SW 1271 (cell line): ENCODE measurements around the gene LBHD1.
A peak's percentile ranks its signal among the peaks of the same experiment; 100 is the strongest.
"Not testable (repeated sequence)": the region's sequence is repeated elsewhere in the genome, so short reads cannot be mapped to it uniquely, and the experiment has no call there.

Experiments
- DNase-seq, 2 experiments: peaks; one replicate each; lab custom pipeline; 2025; lab: John Stamatoyannopoulos, UW

Gene LBHD1

GRCh38 chr11:62693624-62694023 lies 21.6 kb upstream of the LBHD1 start:
- not testable (repeated sequence) for DNase-seq

DNA sequence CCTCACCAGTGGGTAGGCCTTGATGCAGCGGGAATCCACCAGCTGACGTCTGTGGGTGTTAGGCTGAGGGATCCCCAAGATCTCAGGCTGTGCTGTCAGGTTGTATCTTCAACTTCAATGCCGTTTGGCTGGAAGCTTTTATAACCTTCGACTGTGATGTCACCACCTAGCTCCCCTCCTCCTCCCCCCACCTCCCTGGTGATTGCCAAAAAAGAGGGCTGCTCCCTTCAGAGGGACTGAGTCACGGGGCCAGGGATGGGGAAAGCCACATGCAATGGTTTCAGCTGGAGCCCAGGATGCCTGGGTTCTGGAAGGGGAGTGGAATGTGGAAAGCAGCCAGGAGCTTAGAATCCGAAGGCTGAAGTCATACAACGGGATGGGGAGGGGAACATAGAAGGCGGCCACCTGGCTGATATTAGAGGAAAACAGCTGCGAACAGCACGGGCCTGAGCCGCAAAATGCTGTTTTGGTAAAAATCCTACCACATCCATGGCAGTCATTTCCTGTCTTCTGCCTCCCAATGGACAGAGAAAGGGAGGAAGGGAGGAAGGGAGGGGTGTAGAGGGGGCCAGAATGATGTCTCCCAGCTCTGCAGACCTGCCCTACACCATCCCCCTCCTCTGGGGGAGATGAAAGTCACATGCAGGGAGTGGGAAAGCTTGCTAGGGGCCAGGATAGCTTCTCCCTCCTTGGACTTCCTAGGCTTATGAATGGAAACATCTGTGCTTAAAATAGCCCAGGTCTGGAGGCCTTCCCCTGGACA lies 17.5 kb upstream of the LBHD1 start, which contains the start of gene LRRN4CL:
Gene LRRN4CL (minus strand): TSS at position 110 of the 763 bp plus-strand sequence. CDS start 1,022 bp downstream, outside the sequence.
- no peak for DNase-seq

DNA sequence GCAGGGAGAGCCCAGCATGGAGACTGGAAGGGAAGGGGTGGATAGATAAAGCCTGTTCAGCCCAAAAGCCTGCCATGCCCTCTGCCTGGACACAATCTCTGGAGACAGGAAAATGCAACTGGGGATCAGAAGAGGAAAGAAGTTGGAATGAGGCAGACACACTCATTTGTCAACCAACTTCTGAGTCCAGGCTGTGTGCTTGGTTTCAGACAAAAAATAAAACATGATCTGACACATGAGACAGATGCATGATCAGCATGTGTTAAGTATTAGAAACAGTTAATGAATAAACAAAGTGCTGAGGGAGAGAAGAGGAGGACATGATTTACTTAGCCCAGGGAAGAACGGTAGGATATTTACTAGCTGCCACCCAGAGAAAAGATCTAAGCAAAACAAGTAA lies 16.4 kb upstream of the LBHD1 start:
- no peak for DNase-seq

GRCh38 chr11:62687508-62688396 lies 15.7 kb upstream of the LBHD1 start:
- no peak for DNase-seq

DNA sequence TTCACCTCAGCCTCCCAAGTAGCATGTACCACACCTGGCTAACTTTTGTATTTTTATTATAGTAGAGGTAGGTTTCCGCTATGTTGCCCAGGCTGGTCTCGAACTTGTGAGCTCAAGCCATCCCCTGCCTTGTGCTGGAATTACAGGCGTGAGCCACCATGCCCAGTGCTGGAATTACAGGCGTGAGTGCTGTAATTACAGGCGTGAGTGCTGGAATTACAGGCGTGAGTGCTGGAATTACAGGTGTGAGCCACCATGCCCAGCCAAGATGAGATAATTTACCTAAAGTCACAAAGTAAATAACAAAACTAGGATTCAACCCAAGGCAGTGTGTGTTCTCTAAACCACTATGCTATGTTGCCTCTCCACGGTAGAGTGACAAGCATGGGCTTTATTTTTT lies 10.5 kb upstream of the LBHD1 start:
- no peak for DNase-seq

DNA sequence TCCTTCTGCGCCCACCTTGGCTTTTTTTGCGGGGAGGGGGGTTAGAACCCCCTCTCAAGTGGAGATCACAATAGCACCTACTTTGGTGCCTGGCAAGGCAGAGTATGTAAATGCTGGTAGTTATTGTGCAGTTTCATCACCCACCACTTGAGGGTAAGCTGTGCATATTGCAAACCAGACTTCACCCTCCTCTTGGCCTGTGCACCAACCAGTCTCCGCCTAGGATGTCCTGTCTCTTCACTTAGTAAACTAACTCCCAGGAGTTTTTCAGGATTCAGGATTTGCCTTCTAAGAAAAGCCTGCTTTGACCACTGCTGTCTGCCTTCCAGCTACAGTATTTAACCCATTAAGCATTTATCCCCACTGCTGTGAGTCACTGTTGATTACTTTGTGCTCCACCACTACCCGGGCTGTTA lies 8.8 kb upstream of the LBHD1 start:
- peak; percentile 53 to 71 for DNase-seq

DNA sequence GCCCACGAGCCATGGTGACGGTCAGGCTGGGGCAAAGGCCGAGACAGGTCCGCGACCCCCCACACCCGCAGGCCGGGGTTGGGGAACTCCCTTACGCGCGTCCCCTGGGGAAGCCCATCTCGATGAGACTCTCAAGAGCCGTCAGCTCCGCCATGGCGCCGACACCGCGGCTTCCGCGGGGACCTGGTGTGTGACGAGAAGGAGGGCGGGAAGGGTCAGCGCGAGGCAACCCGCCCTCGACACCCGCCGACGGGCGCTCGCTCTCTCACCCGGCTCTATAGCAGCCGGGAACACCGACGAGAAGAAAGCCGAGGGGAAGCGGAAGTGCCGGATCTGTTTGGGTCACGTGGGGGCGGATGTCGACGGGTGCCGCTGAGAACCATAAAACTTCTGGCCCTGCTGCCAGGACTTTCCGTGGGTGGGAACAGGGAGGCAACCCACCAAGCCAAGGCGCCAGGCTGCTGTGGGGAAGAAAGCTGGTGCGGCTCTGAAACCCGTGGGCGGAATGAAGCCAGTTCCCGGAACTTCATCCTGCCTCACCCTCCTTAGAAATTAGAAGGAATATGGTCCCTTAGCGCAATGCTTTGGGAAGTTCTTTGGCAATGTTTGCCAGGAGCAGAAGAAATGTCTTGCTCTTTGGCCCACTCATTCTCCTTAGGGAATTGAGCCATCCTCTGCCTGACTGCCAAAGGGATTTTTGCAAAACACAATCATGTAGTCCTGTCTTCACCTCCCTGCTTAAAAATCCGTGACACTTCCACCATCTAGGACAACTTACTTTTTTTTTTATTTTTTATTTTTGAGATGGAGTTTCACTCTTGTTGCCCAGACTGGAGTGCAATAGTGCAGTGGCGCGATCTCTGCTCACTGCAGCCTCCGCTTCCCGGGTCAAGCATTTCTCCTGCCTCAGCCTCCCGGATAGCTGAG lies 7.0 kb upstream of the LBHD1 start, which contains the start of gene UBXN1:
Gene UBXN1 (minus strand): TSS at position 304 of the 927 bp plus-strand sequence. CDS start 150 bp downstream, at position 154.
- peak; percentile 71 to 84 for DNase-seq

GRCh38 chr11:62678433-62678769 lies 6.3 kb upstream of the LBHD1 start:
- no peak for DNase-seq

GRCh38 chr11:62677714-62678113 lies 5.6 kb upstream of the LBHD1 start:
- no peak for DNase-seq

- no peak for DNase-seq
Measured at GRCh38 chr11:62677156-62677555, 5.1 kb upstream of the LBHD1 start.

DNA sequence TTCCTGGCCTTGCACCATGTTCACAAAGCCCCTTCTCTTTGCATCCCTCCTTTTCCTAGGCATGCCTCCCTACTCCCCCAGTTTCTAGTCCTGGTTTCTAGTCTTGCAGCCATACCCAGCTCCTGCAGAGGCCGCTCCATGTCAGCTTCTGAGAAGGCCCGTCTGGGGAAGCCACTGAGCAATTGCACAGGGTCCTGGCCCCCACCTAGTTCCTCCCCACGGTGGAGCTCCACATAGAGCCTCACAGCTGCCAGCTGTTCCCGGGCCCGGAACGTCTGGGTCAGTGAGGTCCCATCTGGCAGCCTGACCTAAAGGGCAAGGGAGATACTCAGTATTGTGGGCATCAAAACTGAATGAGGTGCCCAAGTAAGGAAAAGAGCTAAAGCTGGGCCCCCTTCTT lies 4.6 kb upstream of the LBHD1 start:
- no peak for DNase-seq

- DNase-seq = not testable (repeated sequence)
Measured at GRCh38 chr11:62675415-62675814, 3.3 kb upstream of the LBHD1 start.

GRCh38 chr11:62673196-62673525 lies 1.1 kb upstream of the LBHD1 start:
- no peak for DNase-seq

GRCh38 chr11:62671236-62671607 lies 845 bp downstream of the LBHD1 start:
- DNase-seq = peak in 1 of 2 experiments; percentile 72

- no peak for DNase-seq
Measured at GRCh38 chr11:62669420-62670161, 2.5 kb downstream of the LBHD1 start.

- DNase-seq = no peak
Measured at GRCh38 chr11:62667460-62667859, 4.6 kb downstream of the LBHD1 start.

DNA sequence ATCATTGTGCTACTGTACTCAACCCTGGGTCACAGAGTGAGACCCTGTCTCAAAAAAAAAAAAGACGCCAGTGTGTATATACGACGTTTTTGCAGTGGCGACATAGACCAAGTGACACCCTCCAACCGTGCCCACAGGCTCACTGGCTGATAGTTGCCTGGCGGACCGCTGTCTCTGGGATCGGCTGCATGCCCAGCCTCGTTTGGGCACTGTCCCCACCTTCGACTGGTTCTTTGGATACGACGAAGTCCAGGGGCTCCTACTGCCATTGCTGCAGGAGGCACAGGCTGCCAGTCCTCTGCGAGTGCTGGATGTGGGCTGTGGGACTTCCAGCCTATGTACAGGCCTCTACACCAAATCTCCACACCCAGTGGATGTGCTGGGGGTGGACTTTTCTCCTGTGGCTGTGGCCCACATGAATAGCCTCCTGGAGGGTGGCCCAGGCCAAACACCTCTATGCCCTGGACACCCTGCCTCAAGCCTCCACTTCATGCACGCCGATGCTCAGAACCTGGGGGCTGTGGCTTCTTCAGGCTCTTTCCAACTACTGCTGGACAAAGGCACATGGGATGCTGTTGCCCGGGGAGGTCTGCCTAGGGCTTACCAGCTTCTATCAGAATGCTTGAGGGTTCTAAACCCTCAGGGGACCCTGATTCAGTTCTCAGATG lies 5.7 kb downstream of the LBHD1 start:
- no peak for DNase-seq

- peak in 1 of 2 experiments; percentile 72 for DNase-seq
Measured at GRCh38 chr11:62665599-62666258, 6.3 kb downstream of the LBHD1 start.

GRCh38 chr11:62665075-62665598 lies 6.9 kb downstream of the LBHD1 start, which contains the start of the genes C11orf98 and CSKMT:
C11orf98 (minus strand) TSS chr11:62665210; CDS start chr11:62665169, 41 bp downstream.
CSKMT (plus strand) TSS chr11:62665312; CDS start chr11:62665880, 568 bp downstream.
- peak; percentile 71 to 88 for DNase-seq
